H9 (cell line): Measurements from ENCODE around the gene HAUS1. TPM values are rescaled to one million over a fixed set of nuclear protein-coding genes. Genes with fewer than 3 reads are reported as not detected.

Source experiments
- DNase-seq: peaks from one replicate; pipeline ENCODE4 v3.0.0-alpha.2; 2017
- H2AFZ ChIP-seq: one replicate; pipeline ENCODE4 v1.6.1; 2013; ENCODE audit warnings: mild to moderate bottlenecking, low read length, control low read depth, moderate library complexity
- H2AK5ac ChIP-seq: 2 replicates; pipeline ENCODE4 v1.6.1; 2013; ENCODE audit warnings: low read length, control low read depth, mixed read lengths; ENCODE audit not compliant: insufficient read length
- H2BK120ac ChIP-seq: one replicate; pipeline ENCODE4 v1.6.1; 2013; ENCODE audit warnings: low read depth, mild to moderate bottlenecking, low read length, control low read depth, inconsistent platforms; ENCODE audit not compliant: poor library complexity, severe bottlenecking
- H2BK12ac ChIP-seq: 2 replicates; pipeline ENCODE4 v1.6.1; 2013; ENCODE audit warnings: low read length, control low read depth, mixed read lengths, low read depth; ENCODE audit not compliant: insufficient read length
- H2BK15ac ChIP-seq: 2 replicates; pipeline ENCODE4 v1.6.1; 2013; ENCODE audit warnings: low read depth, low read length, control low read depth
- H2BK20ac ChIP-seq: one replicate; pipeline ENCODE4 v1.6.1; 2013; ENCODE audit warnings: low read depth, mild to moderate bottlenecking, low read length, control low read depth, inconsistent platforms; ENCODE audit not compliant: poor library complexity, severe bottlenecking
- H2BK5ac ChIP-seq: 2 replicates; pipeline ENCODE4 v1.6.1; 2013; ENCODE audit warnings: low read length, control low read depth, mixed read lengths; ENCODE audit not compliant: insufficient read length
- H3K14ac ChIP-seq: 2 replicates; pipeline ENCODE4 v1.6.1; 2013; ENCODE audit warnings: low read length, control low read depth; ENCODE audit not compliant: insufficient read depth
- H3K18ac ChIP-seq: 2 replicates; pipeline ENCODE4 v1.6.1; 2013; ENCODE audit warnings: low read depth, mild to moderate bottlenecking, mixed read lengths, low read length, control low read depth; ENCODE audit not compliant: insufficient read length
- H3K23ac ChIP-seq: 2 replicates; pipeline ENCODE4 v1.6.1; 2013; ENCODE audit warnings: low read length, control low read depth, mixed read lengths, low read depth; ENCODE audit not compliant: insufficient read length
- H3K23me2 ChIP-seq: 2 replicates; pipeline ENCODE4 v1.6.1; 2013; ENCODE audit warnings: low read depth, mild to moderate bottlenecking, mixed read lengths, low read length, control low read depth; ENCODE audit not compliant: insufficient read length, poor library complexity, severe bottlenecking
- H3K27ac ChIP-seq: 2 replicates; pipeline ENCODE4 v1.5.1; 2013; ENCODE audit warnings: low read length, control low read depth, mixed read lengths, low read depth; ENCODE audit not compliant: insufficient read length
- H3K27me3 ChIP-seq: 2 replicates; pipeline ENCODE4 v1.6.1; 2013; ENCODE audit warnings: low read length, control low read depth, inconsistent platforms; ENCODE audit not compliant: insufficient read depth
- H3K4ac ChIP-seq: 2 replicates; pipeline ENCODE4 v1.6.1; 2013; ENCODE audit warnings: low read depth, mild to moderate bottlenecking, control low read depth, inconsistent platforms, low read length, moderate library complexity
- H3K4me1 ChIP-seq: 2 replicates; pipeline ENCODE4 v1.6.1; 2013; ENCODE audit warnings: low read length, control low read depth, inconsistent platforms; ENCODE audit not compliant: insufficient read depth
- H3K4me2 ChIP-seq: 2 replicates; pipeline ENCODE4 v1.6.1; 2013; ENCODE audit warnings: low read length, control low read depth, mixed read lengths; ENCODE audit not compliant: insufficient read length, insufficient read depth
- H3K56ac ChIP-seq: 2 replicates; pipeline ENCODE4 v1.6.1; 2013; ENCODE audit warnings: low read depth, mild to moderate bottlenecking, mixed read lengths, low read length, control low read depth; ENCODE audit not compliant: insufficient read length
- H3K79me1 ChIP-seq: 2 replicates; pipeline ENCODE4 v1.6.1; 2013; ENCODE audit warnings: low read depth, mild to moderate bottlenecking, moderate library complexity, low read length, control low read depth, inconsistent platforms; ENCODE audit not compliant: insufficient read depth, poor library complexity, severe bottlenecking
- H3K79me2 ChIP-seq: 2 replicates; pipeline ENCODE4 v1.6.1; 2013; ENCODE audit warnings: low read length, control low read depth, inconsistent platforms; ENCODE audit not compliant: insufficient read depth
- H3K9ac ChIP-seq: 2 replicates; pipeline ENCODE4 v1.6.1; 2013; ENCODE audit warnings: low read length, control low read depth, mixed read lengths; ENCODE audit not compliant: insufficient read length; ENCODE audit errors: extremely low read depth
- H3K9me3 ChIP-seq: one replicate; pipeline ENCODE4 v1.6.1; 2013; ENCODE audit warnings: low read depth, low read length, inconsistent platforms; ENCODE audit not compliant: control insufficient read depth
- H3T11ph ChIP-seq: one replicate; pipeline ENCODE4 v1.6.1; 2013; ENCODE audit warnings: mild to moderate bottlenecking, low read length, control low read depth, inconsistent platforms
- H4K20me1 ChIP-seq: one replicate; pipeline ENCODE4 v1.6.1; 2013; ENCODE audit not compliant: control insufficient read depth, insufficient read length, insufficient read depth
- H4K5ac ChIP-seq: 2 replicates; pipeline ENCODE4 v1.6.1; 2013; ENCODE audit warnings: low read depth, mild to moderate bottlenecking, mixed read lengths, low read length, control low read depth; ENCODE audit not compliant: insufficient read length
- H4K8ac ChIP-seq: replicated peaks from 2 replicates; pipeline ENCODE4 v1.6.1; 2013; ENCODE audit warnings: low read length, control low read depth, mixed read lengths, low read depth; ENCODE audit not compliant: insufficient read length
- H4K91ac ChIP-seq: 2 replicates; pipeline ENCODE4 v1.6.1; 2013; ENCODE audit warnings: low read depth, mild to moderate bottlenecking, moderate library complexity, mixed read lengths, low read length, control low read depth; ENCODE audit not compliant: insufficient read length
- H3K27ac Mint-ChIP-seq, 3 experiments: 2 replicates in 2 of 3; 3 replicates in 1 of 3; pipeline ENCODE4 v1.8.0; 2020 to 2021; ENCODE audit warnings: mixed read lengths in 3 of 3, mild to moderate bottlenecking in 1 of 3, moderate library complexity in 1 of 3
- H3K27me3 Mint-ChIP-seq: 2 replicates; pipeline ENCODE4 v1.8.0; 2021; ENCODE audit warnings: low read depth, mild to moderate bottlenecking, moderate library complexity, mixed read lengths
- H3K36me3 Mint-ChIP-seq, 3 experiments: 2 replicates in 2 of 3; 3 replicates in 1 of 3; pipeline ENCODE4 v1.8.0; 2020 to 2021; ENCODE audit warnings: low read depth in 3 of 3, mixed read lengths in 3 of 3; ENCODE audit not compliant: insufficient read depth in 1 of 3
- H3K4me1 Mint-ChIP-seq, 2 experiments: 2 replicates each; pipeline ENCODE4 v1.8.0; 2020; ENCODE audit warnings: mixed read lengths in 2 of 2
- H3K4me3 Mint-ChIP-seq, 2 experiments: 2 replicates in 1 of 2; 3 replicates in 1 of 2; pipeline ENCODE4 v1.8.0; 2020 to 2021; ENCODE audit warnings: mild to moderate bottlenecking in 2 of 2, mixed read lengths in 2 of 2, moderate library complexity in 1 of 2
- H3K9me3 Mint-ChIP-seq, 2 experiments: 2 replicates in 1 of 2; 3 replicates in 1 of 2; pipeline ENCODE4 v1.8.0; 2020; ENCODE audit warnings: mild to moderate bottlenecking in 2 of 2, mixed read lengths in 2 of 2, moderate library complexity in 1 of 2
- CTCF ChIP-seq: fragments of 200-600 bp; sonication (generic); conservative IDR thresholded peaks from 3 replicates; pipeline ENCODE4 v1.8.0; 2021; ENCODE audit warnings: antibody characterized with exemption, mild to moderate bottlenecking
- WGBS: extraction: QIAGEN DNeasy Blood & Tissue Kit; methylation state at CpG from one replicate; pipeline ENCODE4 v1.1.7; 2013; ENCODE audit warnings: missing lambda C conversion rate, low lambda C conversion rate, mixed read lengths; ENCODE audit not compliant: insufficient read length; ENCODE audit errors: extremely low coverage; 5-methylcytosine and 5-hydroxymethylcytosine counted together
- total RNA-seq: library from RNA; stranded (reverse); gene quantifications from 2 replicates; pipeline ENCODE4 v1.2.1, GENCODE V29; 2021

HAUS1 gene
- total RNA-seq, 1 experiment from 2014 or later = 87.0 TPM

DNA sequence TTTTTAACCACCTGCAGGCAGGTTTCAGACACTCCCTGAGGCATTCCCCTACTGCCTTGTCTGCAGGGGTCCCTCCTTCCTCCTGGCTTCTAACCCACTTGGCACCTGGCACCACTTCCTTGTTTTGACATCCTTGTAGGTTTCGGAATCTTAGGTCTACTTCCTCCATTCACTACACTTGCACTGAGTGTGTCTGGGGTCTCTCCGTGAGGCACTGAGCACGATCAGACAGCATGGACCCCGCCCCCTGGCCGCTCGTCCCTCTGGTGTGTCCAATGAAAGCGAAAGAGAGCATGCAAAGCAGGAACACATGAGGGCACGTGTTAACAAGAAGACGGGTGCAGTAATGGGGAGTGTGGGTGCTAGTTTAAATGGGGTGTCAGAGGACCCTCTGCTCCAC is 63.8 kb downstream of the HAUS1 start:
- Histone ChIP-seq H3K9ac (no peak overlapping the region), H3K27ac (no peak overlapping the region), H3K4me2 (peak overlapping the region; percentile 14), H3K4ac (no peak overlapping the region), H3K18ac (no peak overlapping the region), H3K23ac (no peak overlapping the region), H2AFZ (no peak overlapping the region), H3K79me1 (no peaks in the 10 kb centered on the region), H3K14ac (no peak overlapping the region), H3K79me2 (no peaks in the 10 kb centered on the region), H3K23me2 (peaks cover under 1% of the 10 kb centered on the region), H4K8ac (no peak overlapping the region), H3K27me3 (no peaks in the 10 kb centered on the region), H4K5ac (no peak overlapping the region), H3K9me3 (no peaks in the 10 kb centered on the region), H2BK12ac (no peak overlapping the region), H2BK5ac (no peak overlapping the region), H3K56ac (no peak overlapping the region), H3K4me1 (peaks cover 5% of the 10 kb centered on the region; the same call in 1 of the 2 replicates), H2AK5ac (no peak overlapping the region), H2BK15ac (no peak overlapping the region), H3T11ph (no peak overlapping the region), H4K91ac (no peak overlapping the region), H2BK20ac (no peak overlapping the region), H4K20me1 (peaks cover 3% of the 10 kb centered on the region), H2BK120ac (no peak overlapping the region)
- peak overlapping the region in 2 of 3 experiments; percentile 19 to 77; a peak in 3 of 7 replicates for H3K27ac Mint-ChIP-seq
- DNase-seq = no peak
- H3K9me3 Mint-ChIP-seq = no peaks in the 10 kb centered on the region; a peak in 1 of 5 replicates
- no peaks in the 10 kb centered on the region for H3K36me3 Mint-ChIP-seq
- H3K27me3 Mint-ChIP-seq = no peaks in the 10 kb centered on the region; the same call in 1 of the 2 replicates
- no peak overlapping the region for H3K4me3 Mint-ChIP-seq
- no CpG with 5 or more reads among the region's 9 CpGs for WGBS
- H3K4me1 Mint-ChIP-seq = peaks cover 39 to 46% of the 10 kb centered on the region in 2 experiments
- TF ChIP-seq CTCF = no peak
